HG02840 (cell line): ENCODE data around the gene NEK5.
"Not testable (repeated sequence)": the region's sequence is repeated elsewhere in the genome, so short reads cannot be mapped to it uniquely, and the experiment has no call there.

Experiments
- ATAC-seq: cut with Tn5 transposase; IDR thresholded peaks from one replicate; pipeline ENCODE4 v1.9.1; 2021; ENCODE audit warnings: mild to moderate bottlenecking, moderate library complexity, moderate number of reproducible peaks; ENCODE audit not compliant: unreplicated experiment, low FRiP score

NEK5 gene, protein sequence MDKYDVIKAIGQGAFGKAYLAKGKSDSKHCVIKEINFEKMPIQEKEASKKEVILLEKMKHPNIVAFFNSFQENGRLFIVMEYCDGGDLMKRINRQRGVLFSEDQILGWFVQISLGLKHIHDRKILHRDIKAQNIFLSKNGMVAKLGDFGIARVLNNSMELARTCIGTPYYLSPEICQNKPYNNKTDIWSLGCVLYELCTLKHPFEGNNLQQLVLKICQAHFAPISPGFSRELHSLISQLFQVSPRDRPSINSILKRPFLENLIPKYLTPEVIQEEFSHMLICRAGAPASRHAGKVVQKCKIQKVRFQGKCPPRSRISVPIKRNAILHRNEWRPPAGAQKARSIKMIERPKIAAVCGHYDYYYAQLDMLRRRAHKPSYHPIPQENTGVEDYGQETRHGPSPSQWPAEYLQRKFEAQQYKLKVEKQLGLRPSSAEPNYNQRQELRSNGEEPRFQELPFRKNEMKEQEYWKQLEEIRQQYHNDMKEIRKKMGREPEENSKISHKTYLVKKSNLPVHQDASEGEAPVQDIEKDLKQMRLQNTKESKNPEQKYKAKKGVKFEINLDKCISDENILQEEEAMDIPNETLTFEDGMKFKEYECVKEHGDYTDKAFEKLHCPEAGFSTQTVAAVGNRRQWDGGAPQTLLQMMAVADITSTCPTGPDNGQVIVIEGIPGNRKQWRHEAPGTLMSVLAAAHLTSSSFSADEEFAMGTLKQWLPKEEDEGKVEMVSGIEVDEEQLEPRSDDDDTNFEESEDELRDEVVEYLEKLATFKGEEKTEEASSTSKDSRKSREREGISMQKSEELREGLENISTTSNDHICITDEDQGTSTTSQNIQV

DNA sequence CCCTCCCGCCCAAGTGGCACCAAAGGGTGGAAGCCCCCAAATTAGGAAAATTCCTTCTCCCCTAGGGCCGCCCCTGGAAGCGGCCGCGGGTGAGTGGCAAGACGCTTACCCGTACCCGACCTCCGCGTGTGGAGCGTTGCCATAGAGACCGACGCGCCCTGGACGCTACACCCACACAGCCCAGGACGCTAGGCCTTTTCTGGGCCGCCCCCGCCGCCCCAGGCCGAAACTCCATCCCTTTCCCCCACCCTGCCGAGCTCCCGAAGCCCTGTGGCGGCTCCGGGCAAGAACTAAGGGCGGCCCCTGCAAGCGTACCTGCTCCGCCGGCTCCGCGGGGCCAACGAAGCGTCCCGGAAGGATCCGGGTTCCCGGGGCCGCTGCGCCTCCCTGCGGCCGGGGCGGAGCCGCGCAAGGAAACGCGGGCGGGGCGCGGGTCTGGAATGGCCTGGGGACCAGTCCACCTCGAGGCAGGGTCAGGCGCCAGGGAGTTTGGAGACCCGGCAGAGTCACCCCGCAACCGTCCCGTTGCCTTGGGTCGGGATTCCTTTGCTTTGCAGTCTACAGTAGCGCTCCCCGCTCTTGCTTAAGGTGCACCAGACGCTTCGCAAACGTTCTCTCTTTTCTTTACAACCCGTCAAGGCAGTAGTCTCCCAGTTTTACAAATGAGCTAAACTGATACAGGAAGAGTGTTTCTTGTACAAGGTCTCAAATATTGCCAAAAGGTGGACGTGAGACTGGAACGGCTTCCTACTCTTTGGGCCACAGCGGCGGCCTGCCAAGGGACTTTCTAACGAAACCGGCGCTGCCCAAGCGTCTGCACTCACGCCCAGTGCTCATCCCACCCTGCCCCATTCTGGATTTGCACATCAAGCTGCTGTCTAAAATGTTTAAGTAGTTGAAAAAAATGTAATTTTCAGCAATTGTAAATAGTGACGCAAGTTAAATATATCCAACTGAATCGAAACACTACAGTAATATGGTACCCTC is at the start of gene NEK5:
TSS of gene NEK5 (minus strand) at position 360 of the 987 bp plus-strand sequence. CDS start 1,591 bp downstream, outside the sequence.
- ATAC-seq = no peak

DNA sequence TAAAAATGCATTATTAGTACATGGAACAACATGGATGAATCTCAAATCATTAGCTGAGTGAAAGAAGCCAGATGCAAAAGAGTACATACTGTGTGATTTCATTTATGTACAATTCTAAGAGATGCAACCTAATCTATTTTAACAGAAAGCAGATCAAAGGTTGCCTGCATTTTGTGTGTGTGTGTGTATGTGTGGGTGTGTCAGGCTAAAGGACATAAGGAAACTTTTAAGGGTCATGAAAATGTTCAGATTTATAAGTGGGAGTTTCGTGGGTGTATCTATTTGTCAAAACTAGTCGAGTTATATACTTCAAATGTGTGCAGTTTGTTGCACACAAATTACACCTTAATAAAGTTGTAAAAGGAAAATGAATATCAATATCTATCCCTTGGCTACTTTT is 48.4 kb upstream of the NEK5 start:
- ATAC-seq = no peak

GRCh38 chr13:52173970-52174369 is 45.1 kb upstream of the NEK5 start:
- not testable (repeated sequence) for ATAC-seq

DNA sequence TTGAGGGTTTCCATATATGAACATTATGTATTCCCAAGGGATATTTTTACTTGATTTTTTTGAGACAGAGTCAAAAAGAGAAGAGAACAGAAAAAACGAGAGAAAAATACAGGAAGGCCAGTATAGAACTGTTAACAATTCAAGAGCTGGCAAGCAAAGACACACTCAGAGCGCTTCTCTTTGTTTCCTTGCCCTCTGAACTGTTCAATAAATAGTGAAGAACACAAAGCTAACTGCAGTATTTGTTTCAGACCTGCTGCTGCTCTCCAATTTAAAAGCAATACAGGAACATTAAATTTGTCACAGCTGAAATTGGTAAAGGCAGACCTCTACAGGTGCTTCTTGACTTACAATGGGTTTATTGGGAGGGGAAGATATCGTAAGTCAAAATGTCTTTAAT is 44.5 kb upstream of the NEK5 start:
- no peak for ATAC-seq

GRCh38 chr13:52171686-52172085 is 42.8 kb upstream of the NEK5 start:
- ATAC-seq = not testable (repeated sequence)

DNA sequence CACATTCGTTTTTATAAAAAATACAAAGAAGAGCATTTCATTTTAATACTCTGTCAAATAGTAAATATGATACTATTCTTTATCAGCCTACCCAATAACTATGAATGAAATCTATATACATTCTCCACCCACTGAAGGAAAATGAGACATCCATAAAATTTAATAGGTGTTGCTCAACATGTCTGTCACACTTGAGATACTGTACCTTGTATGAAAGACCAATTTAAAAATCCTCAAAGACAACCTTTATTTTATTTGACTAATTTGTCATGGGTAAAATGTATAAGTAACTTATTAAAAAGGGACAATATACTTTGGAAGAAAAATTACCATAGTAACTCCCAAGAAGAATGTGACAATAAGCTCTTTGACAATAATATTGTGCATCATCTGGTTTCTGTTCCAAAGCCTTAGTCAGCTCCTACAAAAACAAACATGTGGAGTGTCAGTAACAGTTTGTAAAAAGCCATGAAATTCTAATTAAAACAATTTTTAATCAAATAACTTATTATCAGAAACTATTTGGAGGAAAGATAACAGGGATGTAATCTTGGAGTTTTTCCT is 42.0 kb upstream of the NEK5 start:
- ATAC-seq = not testable (repeated sequence)

- ATAC-seq = no peak
Measured at GRCh38 chr13:52169839-52170238, 41.0 kb upstream of the NEK5 start.

DNA sequence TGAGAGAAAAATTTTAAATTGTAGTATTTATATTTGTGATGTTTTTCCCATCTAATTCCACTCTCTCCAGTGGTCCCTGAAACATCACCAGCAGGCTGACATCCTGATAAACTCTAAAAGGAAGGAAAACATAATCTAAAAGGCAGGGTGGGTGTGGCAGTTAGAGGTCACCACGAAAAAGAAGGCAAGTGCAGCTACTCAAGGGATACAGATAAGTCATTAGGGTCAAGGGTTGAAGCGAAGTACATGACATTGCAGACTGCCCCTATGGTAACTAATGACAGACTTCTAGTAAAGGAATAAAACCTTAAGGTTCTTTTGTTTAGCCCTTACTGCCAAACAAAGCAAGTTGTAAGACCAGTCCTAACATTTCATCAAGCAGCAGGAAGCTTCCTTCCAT is 36.5 kb upstream of the NEK5 start:
- ATAC-seq = no peak

- no peak for ATAC-seq
Measured at GRCh38 chr13:52164989-52165388, 36.1 kb upstream of the NEK5 start.

DNA sequence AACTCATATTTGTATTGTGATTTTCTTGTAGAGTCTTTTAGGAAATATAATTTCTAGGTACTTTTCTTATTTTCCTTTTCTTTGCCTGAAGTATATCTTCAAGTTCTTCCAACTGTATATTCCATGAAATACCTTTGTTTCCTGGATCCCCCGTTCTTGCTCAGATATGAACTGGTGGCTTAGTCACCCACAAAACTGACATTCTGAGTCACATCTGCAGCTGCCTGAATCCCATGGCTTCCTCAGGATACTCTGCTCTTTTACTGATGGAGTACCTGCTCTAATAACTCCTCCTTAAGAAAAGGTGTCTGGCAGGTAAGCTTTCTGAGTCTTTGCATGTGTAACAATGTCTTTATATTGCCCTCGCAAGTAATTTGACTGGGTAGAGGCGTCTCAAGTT is 35.0 kb upstream of the NEK5 start:
- ATAC-seq = not testable (repeated sequence)

DNA sequence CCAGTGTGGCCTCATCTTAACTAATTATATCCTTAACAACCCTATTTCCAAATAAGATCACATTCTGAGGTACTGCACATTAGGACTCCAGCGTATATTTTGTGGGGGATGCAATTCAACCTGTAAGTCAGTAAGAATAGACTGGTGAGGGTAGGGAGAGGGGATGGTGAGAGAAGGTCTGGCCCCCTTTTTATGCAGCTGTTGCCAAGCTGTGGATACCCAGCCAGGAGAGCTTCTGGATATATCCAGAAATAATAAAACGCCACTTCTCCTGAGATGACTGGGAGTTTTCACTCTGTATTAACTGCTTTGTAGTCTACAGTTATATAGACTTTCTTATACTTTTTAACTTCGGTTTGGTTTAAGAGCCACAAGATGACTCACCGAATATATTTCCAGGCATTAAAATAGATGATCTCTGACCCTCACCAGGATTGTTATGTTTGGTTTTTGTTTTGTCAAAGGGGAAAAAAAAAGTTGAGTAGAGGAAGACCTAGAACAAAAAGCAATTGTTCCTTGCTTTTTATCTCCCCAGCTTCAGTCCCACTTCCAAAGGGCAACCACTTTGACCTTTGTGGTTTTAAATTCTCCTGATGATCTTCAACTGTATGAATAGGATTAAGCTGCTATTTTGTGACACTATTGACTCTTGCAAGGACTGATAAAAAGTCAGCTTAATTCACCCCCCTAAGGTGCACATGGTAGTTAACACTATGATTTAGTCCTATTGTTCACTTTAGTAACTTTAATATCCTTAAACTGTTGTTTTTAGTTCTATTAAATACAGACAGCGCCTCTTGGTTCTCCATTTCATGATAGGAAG is 33.6 kb upstream of the NEK5 start:
- ATAC-seq = no peak

DNA sequence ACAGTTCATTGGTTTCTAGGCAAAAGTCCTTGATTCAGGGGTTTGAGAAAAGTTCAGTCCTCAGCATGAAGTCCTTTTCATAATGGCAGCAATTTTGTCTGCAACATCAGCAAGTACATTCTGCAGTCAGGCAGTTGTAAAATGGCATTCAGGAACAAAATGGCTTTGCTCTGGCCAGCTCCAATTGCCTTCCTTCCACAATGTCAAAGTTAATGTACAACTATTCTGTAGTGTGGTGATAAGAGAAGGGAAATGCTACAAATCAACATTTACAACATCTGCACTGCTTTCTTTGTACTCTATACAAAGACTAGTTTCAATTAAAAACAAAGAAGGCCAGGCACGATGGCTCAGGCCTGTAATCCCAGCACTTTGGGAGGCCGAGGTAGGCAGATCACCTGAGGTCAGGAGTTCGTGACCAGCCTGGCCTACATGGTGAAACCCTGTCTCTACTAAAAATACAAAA is 32.3 kb upstream of the NEK5 start:
- ATAC-seq = no peak

- ATAC-seq = no peak
Measured at GRCh38 chr13:52160506-52160905, 31.6 kb upstream of the NEK5 start.

- ATAC-seq = no peak
Measured at GRCh38 chr13:52160053-52160452, 31.2 kb upstream of the NEK5 start.

GRCh38 chr13:52159159-52159982 is 30.5 kb upstream of the NEK5 start, which contains the start of gene NEK3:
TSS of gene NEK3 (minus strand) at chr13:52159597. CDS start at chr13:52156191, 3,406 bp downstream.
- ATAC-seq = peak; percentile 67

GRCh38 chr13:52158629-52159158 is 29.8 kb upstream of the NEK5 start:
- peak; percentile 30 for ATAC-seq

- ATAC-seq = no peak
Measured at GRCh38 chr13:52156724-52157261, 27.9 kb upstream of the NEK5 start.

- no peak for ATAC-seq
Measured at GRCh38 chr13:52155177-52155576, 26.3 kb upstream of the NEK5 start.
